CD14-positive monocyte (primary cell): ENCODE data around the gene KIF1B. TPM values are rescaled to one million over a fixed set of nuclear protein-coding genes. Genes with fewer than 3 reads are reported as not detected.

Experiments
- DNase-seq, 3 donors: peaks; one replicate each; pipeline ENCODE4 v3.0.0-alpha.2; 2011 to 2022
- H2AFZ ChIP-seq: 2 replicates; pipeline ENCODE4 v1.6.0; 2012; ENCODE audit warnings: mild to moderate bottlenecking, low read depth, low read length, inconsistent platforms; ENCODE audit not compliant: insufficient read depth, poor library complexity, severe bottlenecking
- H3K27ac ChIP-seq, 2 donors: 1 replicate in 1 of 2; 2 replicates in 1 of 2; pipeline ENCODE4 v1.5.1; 2012 to 2013; ENCODE audit warnings: low read length in 2 of 2, control low read depth in 1 of 2, inconsistent platforms in 1 of 2, low read depth in 1 of 2, mild to moderate bottlenecking in 1 of 2
- H3K27me3 ChIP-seq, 2 donors: one replicate each; pipeline versions ENCODE4 v1.6.0 to v1.6.1; 2011 to 2013; ENCODE audit warnings: low read length in 2 of 2; ENCODE audit not compliant: control insufficient read depth in 2 of 2, insufficient read depth in 2 of 2
- H3K36me3 ChIP-seq, 2 donors: replicated peaks in 1 of 2; 1 replicate in 1 of 2; 2 replicates in 1 of 2; pipeline versions ENCODE4 v1.5.1 to v1.6.1; 2012 to 2013; ENCODE audit warnings: low read length in 2 of 2, control low read depth in 1 of 2, inconsistent platforms in 1 of 2, mild to moderate bottlenecking in 1 of 2; ENCODE audit not compliant: insufficient read depth in 2 of 2, control insufficient read depth in 1 of 2
- H3K4me1 ChIP-seq, 2 donors: 1 replicate in 1 of 2; 2 replicates in 1 of 2; pipeline versions ENCODE4 v1.5.1 to v1.6.1; 2012 to 2013; ENCODE audit warnings: low read length in 2 of 2, control low read depth in 1 of 2, inconsistent platforms in 1 of 2, mild to moderate bottlenecking in 1 of 2, moderate library complexity in 1 of 2; ENCODE audit not compliant: insufficient read depth in 2 of 2, control insufficient read depth in 1 of 2
- H3K4me2 ChIP-seq: replicated peaks from 2 replicates; pipeline ENCODE3; 2012; ENCODE audit warnings: low read length, moderate library complexity, mild to moderate bottlenecking; ENCODE audit not compliant: poor library complexity, severe bottlenecking; ENCODE audit errors: extremely low read depth
- H3K4me3 ChIP-seq, 3 experiments: fragments of 200-600 bp in 1 of 3; sonication (generic) in 1 of 3; replicated peaks in 1 of 3; 1 replicate in 2 of 3; 2 replicates in 1 of 3; pipeline ENCODE4 v1.5.1; 2011 to 2013; ENCODE audit warnings: low read length in 3 of 3, mild to moderate bottlenecking in 3 of 3, control low read depth in 2 of 3, low read depth in 2 of 3, inconsistent platforms in 1 of 3, moderate library complexity in 1 of 3
- H3K79me2 ChIP-seq: 2 replicates; pipeline ENCODE4 v1.6.0; 2012; ENCODE audit warnings: mild to moderate bottlenecking, control low read depth, inconsistent platforms, low read length, moderate library complexity; ENCODE audit not compliant: insufficient read depth
- H3K9ac ChIP-seq: 2 replicates; pipeline ENCODE4 v1.6.0; 2017; ENCODE audit warnings: low read length, mild to moderate bottlenecking; ENCODE audit not compliant: insufficient read depth, poor library complexity, severe bottlenecking
- H3K9me3 ChIP-seq, 2 donors: replicated peaks in 1 of 2; 1 replicate in 1 of 2; 2 replicates in 1 of 2; pipeline versions ENCODE4 v1.5.1 to v1.6.1; 2012 to 2013; ENCODE audit warnings: low read length in 2 of 2, control low read depth in 1 of 2; ENCODE audit not compliant: control insufficient read depth in 1 of 2, insufficient read depth in 1 of 2
- H4K20me1 ChIP-seq: 2 replicates; pipeline ENCODE4 v1.6.0; 2012; ENCODE audit warnings: mild to moderate bottlenecking, low read length, control low read depth, moderate library complexity; ENCODE audit not compliant: insufficient read depth
- H3K27ac Mint-ChIP-seq, 7 donors: one replicate each; pipeline ENCODE4 v1.8.0; 2020; ENCODE audit warnings: mild to moderate bottlenecking in 7 of 7, mixed read lengths in 7 of 7, moderate library complexity in 6 of 7, inconsistent platforms in 2 of 7
- H3K27me3 Mint-ChIP-seq, 3 donors: one replicate each; pipeline ENCODE4 v1.8.0; 2021 to 2022; ENCODE audit warnings: low read depth in 3 of 3, mild to moderate bottlenecking in 3 of 3, mixed read lengths in 3 of 3, moderate library complexity in 3 of 3, inconsistent platforms in 1 of 3
- H3K36me3 Mint-ChIP-seq, 2 donors: one replicate each; pipeline ENCODE4 v1.8.0; 2020; ENCODE audit warnings: mixed read lengths in 2 of 2, inconsistent platforms in 1 of 2, mild to moderate bottlenecking in 1 of 2
- H3K4me1 Mint-ChIP-seq: one replicate; pipeline ENCODE4 v1.8.0; 2020; ENCODE audit warnings: mild to moderate bottlenecking, mixed read lengths
- H3K4me3 Mint-ChIP-seq, 2 donors: one replicate each; pipeline ENCODE4 v1.8.0; 2020; ENCODE audit warnings: mild to moderate bottlenecking in 2 of 2, mixed read lengths in 2 of 2, moderate library complexity in 1 of 2
- H3K9me3 Mint-ChIP-seq, 7 donors: one replicate each; pipeline ENCODE4 v1.8.0; 2020 to 2022; ENCODE audit warnings: mixed read lengths in 7 of 7, mild to moderate bottlenecking in 6 of 7, moderate library complexity in 6 of 7, inconsistent platforms in 2 of 7
- WGBS: methylation state at CpG from one replicate; pipeline ENCODE4 v1.1.5; 2013; ENCODE audit warnings: missing lambda C conversion rate; ENCODE audit not compliant: insufficient coverage; 5-methylcytosine and 5-hydroxymethylcytosine counted together
- intact Hi-C, 2 donors: fragments of 100-400 bp; cut with micrococcal nuclease; formaldehyde crosslinking; loops; one replicate each; pipeline versions ENCODE4 v1.15.0 to v1.15.1; 2023
- polyA plus RNA-seq, 3 donors: library from polyadenylated mRNA; depleted of rRNA in 1 of 3; unstranded in 2 of 3; stranded (reverse) in 1 of 3; fragments of 300-500 nt in 2 of 3; fragments of >200 nt in 1 of 3; fragmentation: Illumina TruSeq in 2 of 3; gene quantifications; 1 replicate in 2 of 3; 2 replicates in 1 of 3; pipeline ENCODE4 v1.2.3, GENCODE V29; 2012 to 2021
- TF ChIP-seq, protein P1 (sequence below): fragments of 200-600 bp; IDR thresholded peaks from one replicate; pipeline ENCODE4 v1.8.0; 2022; ENCODE audit warnings: antibody characterized with exemption, mild to moderate bottlenecking

KIF1B gene
- polyA plus RNA-seq, 3 donors = 3.0 to 7.0 (median 3.3) TPM

DNA sequence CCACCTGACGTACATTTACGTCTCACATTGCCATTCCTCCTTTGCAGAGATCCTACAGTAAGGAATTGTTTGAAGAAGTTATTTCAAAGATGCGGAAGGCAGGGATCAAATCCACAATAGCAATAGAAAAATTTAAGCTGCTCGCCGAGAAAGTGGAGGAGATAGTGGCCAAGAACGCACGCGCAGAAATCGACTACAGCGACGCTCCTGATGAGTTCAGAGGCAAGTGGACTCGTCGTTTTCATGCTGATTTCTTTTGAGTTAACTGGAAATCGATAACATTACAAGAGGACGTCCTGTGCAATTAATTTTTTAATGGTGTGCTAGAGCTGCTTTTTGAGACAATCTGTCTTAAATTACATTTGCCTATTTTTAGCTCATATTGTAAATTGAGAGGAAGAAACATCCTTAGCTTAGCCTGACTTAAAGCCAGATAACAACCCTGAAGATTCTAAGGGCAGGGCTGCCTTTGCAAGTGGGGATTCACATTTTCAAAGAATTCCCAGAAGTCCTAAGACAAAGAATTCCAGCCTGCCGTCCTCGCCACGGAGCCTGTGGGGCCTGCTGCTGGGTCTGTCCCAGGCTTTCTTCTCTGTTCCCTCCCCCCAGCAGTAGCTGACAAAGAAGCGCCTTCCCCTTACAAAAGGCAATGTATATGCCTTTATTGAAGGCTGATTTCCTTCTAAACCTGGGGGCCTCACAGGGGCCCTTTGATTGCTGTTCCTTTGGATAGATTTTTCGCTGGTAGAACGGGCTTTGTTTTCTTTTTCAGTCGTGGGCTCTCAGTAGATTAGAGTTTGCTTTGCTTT lies 31.6 kb upstream of the KIF1B start:
- no peak overlapping the region for H3K4me3 ChIP-seq
- Mint-ChIP-seq H3K4me1 (peaks cover 2% of the 10 kb centered on the region), H3K4me3 (no peak overlapping the region), H3K36me3 (peaks cover 51 to 65% of the 10 kb centered on the region in 2 donors), H3K27me3 (no peaks in the 10 kb centered on the region), H3K9me3 (peaks cover 0 to 4% (median 0%) of the 10 kb centered on the region in 7 donors), H3K27ac (no peak overlapping the region)
- intact Hi-C loops = no loop called here
- no peaks in the 10 kb centered on the region for H3K4me1 ChIP-seq
- H3K27ac ChIP-seq = no peak overlapping the region
- H2AFZ ChIP-seq = no peak overlapping the region
- TF ChIP-seq, protein P1, sequence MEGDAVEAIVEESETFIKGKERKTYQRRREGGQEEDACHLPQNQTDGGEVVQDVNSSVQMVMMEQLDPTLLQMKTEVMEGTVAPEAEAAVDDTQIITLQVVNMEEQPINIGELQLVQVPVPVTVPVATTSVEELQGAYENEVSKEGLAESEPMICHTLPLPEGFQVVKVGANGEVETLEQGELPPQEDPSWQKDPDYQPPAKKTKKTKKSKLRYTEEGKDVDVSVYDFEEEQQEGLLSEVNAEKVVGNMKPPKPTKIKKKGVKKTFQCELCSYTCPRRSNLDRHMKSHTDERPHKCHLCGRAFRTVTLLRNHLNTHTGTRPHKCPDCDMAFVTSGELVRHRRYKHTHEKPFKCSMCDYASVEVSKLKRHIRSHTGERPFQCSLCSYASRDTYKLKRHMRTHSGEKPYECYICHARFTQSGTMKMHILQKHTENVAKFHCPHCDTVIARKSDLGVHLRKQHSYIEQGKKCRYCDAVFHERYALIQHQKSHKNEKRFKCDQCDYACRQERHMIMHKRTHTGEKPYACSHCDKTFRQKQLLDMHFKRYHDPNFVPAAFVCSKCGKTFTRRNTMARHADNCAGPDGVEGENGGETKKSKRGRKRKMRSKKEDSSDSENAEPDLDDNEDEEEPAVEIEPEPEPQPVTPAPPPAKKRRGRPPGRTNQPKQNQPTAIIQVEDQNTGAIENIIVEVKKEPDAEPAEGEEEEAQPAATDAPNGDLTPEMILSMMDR = no peak
- H4K20me1 ChIP-seq = no peaks in the 10 kb centered on the region
- H3K79me2 ChIP-seq = no peaks in the 10 kb centered on the region
- H3K9me3 ChIP-seq = no peaks in the 10 kb centered on the region
- DNase-seq = no peak
- no peaks in the 10 kb centered on the region for H3K27me3 ChIP-seq
- WGBS = 98% methylated on average over 8 of the region's 22 CpGs
- no peak overlapping the region for H3K9ac ChIP-seq
- H3K4me2 ChIP-seq = no peak overlapping the region
- peaks cover 32 to 60% of the 10 kb centered on the region in 2 donors for H3K36me3 ChIP-seq

DNA sequence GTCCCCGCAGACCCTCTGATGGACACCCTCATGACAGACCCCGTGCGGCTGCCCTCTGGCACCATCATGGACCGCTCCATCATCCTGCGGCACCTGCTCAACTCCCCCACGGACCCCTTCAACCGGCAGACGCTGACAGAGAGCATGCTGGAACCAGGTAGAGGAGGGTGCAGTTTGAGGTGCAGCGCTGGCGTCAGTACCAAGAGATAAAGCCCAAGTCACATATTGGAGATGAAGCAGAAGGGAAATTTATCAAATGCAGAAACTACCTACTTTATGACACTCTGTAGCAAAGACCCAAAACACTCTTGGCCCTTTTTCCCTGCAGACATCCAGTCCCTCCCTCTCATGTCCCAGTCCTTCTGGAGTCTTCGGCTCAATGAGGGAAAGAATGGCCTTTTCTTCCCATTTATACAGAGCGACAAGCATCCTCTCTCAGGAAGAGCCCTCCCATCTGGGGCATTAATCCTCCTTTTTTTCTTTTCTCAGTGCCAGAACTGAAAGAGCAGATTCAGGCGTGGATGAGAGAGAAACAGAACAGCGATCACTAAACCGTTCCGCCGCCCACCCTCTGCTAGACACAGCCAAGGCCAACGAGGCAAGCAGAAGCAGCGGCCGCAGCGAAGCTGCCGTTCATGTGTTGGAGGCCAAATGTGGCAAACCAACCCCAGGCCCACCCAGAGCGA lies 30.8 kb upstream of the KIF1B start:
- Histone ChIP-seq H3K4me2 (no peak overlapping the region), H3K4me1 (no peaks in the 10 kb centered on the region), H3K9me3 (no peaks in the 10 kb centered on the region), H3K27ac (no peak overlapping the region), H3K79me2 (no peaks in the 10 kb centered on the region), H4K20me1 (no peaks in the 10 kb centered on the region), H3K4me3 (no peak overlapping the region), H3K36me3 (peaks cover 31 to 55% of the 10 kb centered on the region in 2 donors), H2AFZ (no peak overlapping the region), H3K9ac (no peak overlapping the region), H3K27me3 (no peaks in the 10 kb centered on the region)
- no peak for DNase-seq
- Mint-ChIP-seq H3K27ac (peak overlapping the region in 1 of 7 donors; percentile 8), H3K27me3 (no peaks in the 10 kb centered on the region), H3K4me3 (no peak overlapping the region), H3K4me1 (peaks cover 2% of the 10 kb centered on the region), H3K9me3 (peaks cover 0 to 2% (median 0%) of the 10 kb centered on the region in 7 donors), H3K36me3 (peaks cover 50 to 58% of the 10 kb centered on the region in 2 donors)
- TF ChIP-seq, protein P1 = no peak
- intact Hi-C loops = no loop called here
- 97% methylated on average over 19 of the region's 23 CpGs for WGBS
